NOMO-1 (cell line): Measurements from ENCODE around the gene CDC42BPB.
A peak's percentile ranks its signal among the peaks of the same experiment; 100 is the strongest.

Experiments
- DNase-seq, 2 experiments: peaks; one replicate each; lab custom pipeline; 2025; ENCODE audit not compliant: unreplicated experiment in 2 of 2; lab: John Stamatoyannopoulos, UW

The CDC42BPB gene

DNA sequence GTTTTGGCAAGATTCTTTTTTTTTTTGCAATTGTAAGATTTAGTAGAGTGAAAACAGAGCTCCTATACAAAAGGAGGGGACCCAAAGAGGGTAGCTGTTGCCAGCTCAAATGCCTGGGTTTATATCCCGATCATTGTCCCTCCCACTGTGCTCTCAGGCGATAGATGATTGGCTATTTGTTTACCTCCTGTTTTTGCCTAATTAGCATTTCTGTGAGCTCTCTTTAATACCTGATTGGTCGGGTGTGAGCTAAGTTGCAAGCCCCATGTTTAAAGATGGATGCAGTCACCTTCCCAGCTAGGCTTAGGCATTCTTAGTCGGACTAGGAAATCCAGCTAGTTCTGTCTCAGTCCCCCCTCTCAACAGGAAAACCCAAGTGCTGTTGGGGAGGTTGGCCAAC is 39.0 kb upstream of the CDC42BPB start:
- DNase-seq = no peak

DNA sequence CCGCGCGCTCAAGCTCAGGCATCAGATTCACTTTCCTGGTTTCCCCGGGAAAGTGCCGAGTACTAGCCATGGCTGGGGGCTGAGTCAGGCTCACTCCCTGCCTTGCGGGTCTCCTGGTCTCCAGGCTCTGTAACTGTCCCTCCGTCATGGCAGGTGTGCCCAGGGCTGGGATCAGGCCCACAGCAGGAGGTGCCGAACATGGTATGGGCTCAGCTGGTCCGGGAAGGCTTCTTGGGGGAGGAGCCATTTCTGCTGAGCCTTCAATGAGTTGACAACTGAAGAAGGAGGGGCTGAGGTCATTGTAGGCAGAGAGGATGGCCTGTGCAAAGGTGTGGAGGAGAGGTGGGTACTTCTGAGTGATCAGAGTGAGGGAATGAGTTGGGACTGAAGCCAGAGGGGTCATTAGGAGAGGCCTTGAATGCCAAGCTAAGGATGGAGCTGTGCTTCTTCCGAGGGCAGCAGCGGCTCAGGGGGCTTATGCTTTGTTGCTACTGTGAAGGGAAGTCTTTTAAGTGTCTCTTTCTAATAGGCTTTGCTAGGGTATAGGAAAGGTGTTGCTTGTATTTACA is 37.9 kb upstream of the CDC42BPB start:
- DNase-seq = no peak

DNA sequence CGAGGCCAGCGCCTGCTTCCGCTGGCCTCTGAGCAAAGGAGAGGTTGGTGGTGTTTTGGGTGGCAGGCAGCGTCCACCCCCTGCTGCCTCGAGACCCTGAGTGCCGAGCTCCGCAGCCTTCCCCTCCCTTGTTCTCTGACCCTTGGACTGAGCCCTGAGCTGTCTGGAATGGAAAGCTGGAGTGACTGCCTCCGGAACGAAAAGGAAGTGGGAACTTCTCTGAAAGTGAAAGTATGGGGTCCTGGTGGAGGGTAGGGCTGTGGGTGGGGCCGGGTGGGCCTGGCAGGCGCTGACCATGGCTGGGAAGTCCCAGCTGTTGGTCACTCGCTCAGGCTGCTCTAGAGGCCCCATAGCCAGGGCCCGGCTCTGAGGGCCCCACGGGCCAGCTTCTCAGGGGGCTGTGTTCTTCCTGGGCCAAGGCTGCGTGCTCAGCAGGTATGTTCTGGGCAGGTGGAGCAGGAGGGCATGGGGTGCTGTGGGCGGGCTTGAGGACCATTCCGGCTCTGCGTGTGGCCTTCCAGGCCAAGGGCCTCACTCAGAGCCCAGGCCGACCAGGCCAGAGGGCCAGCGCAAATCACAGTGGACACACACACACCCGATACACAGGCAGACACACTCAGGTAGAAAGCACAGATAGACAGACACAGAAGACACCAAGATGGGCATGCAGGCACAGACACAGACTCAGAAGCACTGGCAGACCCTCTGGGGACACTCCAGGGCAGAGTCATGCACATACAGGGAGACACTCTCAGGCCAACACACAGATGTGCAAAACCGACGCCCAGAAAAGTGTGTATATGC is 37.3 kb upstream of the CDC42BPB start, which contains the start of gene EXOC3L4:
Gene EXOC3L4 (plus strand): TSS at position 320 of the 804 bp plus-strand sequence. CDS start 5,495 bp downstream, outside the sequence.
- DNase-seq = no peak

DNA sequence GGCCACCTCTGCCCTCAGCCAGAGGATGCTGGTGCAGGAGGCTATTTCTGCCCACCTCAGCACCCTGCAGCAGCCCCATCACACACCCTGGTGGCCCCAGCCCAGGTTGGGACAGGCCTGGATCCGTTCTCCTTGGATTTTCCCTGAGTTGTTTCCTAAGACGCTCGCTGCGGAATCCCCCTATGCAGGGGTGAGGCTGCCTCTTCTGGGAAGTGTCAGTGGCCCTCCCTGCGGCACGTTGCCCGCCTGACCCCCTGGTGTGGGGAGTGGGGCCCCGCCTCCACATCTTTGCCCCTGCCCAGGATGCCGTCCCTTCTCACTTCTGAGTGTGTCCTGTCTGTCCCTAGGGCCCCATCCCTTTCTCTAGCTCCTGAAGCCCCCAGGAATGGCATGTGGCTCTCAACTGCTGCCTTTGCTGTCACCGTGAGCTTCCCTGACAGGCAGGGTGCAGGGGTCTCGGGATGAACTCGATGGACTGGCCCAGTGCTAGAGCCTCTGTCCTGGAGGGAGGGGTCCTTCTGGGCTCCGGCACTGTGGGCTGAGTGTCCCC is 36.6 kb upstream of the CDC42BPB start:
- DNase-seq = no peak

DNA sequence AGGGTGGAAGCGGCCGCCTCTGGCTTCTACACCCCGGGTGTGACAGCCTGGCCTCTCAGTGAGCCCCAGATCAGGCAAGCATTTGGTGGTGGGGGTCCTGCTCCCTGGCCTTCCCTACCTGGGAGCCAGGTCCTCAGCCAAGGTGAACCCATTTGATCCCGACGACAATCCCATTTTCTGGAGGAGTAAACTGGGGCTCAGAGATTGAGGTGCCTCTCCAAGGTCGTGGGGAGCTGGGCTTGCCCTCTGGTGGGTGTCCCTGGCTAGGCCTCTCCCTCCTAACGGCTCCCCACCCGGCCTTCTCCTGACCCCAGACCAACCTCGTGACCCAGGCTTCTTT is 34.5 kb upstream of the CDC42BPB start:
- no peak for DNase-seq

DNA sequence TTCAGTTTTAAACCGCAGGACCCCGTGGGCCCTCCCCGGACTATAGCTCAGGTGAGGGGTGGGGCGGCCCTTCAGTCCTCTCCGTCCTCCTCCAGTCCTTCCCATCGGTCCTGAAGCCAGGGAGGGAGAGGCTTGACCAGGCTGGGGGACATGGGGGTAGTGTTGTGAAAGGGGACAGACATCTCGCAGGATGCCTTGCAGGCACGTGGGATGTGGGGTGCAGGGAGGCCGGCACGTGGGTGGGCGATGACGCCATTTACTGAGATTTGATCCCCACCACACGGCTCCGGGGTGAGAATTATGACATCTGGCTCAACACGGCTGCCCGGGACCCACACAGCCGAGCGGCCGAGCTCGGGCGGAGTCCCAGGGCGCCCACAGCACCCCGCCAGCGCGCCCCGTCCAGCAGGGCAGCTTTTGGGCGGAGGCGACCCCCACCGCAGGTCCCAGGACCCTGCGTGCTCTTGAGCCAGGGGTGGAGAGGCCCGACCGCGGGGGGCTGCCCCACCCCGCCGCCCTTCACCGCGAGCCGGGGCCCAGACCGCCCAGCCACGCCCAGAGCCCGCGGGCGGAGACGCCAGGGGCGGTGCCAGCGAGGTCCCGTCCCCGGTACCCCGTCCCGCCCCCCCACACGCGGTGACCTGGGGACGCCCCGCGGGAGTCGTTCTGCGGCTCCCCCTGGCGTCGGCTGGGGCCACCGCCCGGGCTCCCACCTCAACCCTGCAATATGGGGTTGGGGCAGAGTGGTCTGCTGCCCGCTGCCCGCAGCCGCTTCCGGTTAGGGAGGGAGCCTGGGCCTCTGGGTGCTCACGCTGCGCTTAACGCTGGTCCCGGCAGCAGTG is 33.9 kb upstream of the CDC42BPB start:
- peak; percentile 46 to 76 for DNase-seq

DNA sequence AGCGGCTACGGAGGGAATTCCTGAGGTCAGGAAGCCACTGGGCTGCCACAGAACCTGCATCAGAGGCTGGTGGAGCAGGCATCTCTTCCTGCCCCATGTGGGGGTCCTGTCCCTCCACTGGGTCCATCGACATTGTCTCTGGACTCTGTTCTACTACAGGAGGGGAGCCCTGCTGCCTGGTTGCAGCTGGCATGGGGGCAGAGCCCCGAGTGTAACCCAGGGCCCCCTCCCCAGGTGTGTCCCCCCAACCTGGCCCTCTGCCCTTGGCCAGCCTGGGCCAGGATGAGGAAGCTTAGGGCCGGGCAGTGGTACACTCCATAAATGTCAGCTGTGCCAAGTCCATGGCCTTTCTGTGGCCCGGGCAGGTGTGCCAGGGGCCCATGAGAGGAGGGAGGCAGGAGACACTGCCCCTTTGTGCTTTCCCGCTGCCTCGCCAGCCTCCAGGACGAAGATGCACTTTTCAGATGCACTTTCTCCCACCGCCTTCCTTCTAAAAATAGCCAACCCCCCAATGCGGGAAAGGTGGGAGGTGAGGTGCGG is 33.2 kb upstream of the CDC42BPB start:
- DNase-seq = no peak

DNA sequence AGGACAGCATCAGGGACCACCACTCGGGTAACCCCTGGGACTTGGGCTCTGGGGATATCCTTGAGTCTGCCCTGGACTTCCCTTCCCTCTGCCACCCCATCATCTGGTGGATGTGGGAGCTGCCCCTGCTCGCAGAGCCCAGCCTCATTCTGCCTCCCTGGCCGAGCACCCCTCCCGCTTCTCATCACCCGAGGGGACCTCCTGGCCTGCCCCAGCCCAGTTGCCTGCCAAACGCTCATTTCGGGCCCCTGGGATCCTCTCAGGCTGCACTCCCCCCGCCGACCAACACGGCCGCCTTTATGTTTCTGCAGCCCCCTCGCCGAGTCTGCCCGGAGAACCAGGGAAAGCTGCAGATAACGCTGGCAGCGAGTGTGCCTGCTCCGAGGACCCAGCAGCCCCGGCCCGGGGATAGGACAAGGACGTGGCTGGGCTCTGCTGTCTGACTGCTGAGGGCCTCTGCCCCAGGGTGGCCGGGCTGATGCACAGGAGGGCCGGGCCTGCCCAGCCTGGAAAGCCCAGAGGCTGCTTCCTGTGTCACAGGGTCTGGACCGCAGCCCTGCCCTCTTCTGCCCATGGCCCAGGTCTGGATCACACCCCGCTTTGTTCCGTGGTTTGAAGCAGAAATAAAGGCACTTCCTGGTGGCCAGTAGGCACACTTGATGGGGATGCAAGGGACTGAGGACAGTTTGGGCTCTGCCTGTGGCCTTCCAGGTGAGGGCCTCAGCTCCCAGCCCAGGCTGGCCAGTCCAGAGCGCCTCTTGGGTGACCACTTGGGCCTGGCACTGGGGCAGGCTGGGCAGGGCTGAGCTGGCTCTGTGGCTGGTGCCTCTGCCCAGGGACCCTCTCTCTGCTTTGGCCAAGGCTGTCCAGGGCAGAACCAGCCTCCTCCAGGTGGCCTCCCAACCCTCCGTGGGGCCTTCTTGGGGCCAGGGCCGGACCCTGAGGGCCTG is 32.3 kb upstream of the CDC42BPB start:
- DNase-seq = no peak

DNA sequence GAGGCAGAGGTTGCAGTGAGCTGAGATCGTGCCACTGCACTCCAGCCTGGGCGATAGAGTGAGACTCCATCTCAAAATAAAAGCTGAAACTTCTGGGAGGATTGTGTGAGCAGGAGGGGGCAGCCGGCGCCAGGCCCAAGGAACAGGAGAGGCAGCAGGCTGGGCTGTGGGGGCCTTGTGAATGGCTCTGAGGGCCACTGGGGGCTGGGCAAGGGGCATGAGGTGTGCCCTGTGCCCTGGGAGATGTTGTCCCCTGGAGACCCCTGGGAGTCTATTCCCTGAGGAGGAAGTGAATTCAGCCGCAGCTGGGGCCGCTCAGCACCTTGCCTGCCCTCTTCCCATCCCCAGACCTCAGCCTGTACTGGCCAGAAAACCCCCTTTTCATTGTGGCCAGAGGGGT is 31.6 kb upstream of the CDC42BPB start:
- DNase-seq = no peak

DNA sequence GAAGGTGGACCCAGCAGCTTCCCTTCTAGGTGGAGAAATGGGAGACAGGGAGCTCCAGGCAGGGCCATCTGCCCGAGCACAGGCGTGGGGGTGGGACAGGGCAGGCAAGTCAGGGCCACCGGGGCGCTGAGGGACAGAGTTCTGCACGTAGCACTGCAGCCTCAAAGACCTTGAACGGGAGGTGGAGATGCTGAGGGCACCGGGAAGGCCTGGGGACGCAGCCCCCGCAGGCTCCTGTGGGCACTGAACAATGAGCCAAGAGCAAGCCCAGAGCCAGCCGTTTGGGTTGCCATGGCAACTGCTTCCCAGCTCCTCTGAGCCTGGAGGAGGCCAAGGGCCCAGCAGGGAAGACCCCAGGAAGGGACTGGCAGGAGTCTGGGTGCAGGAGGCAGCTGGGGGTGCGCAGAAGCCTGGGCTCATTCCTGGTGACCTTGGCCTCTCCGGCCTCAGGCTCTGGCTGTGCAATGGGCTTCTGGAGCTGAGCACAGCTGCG is 30.0 kb upstream of the CDC42BPB start:
- DNase-seq = no peak

DNA sequence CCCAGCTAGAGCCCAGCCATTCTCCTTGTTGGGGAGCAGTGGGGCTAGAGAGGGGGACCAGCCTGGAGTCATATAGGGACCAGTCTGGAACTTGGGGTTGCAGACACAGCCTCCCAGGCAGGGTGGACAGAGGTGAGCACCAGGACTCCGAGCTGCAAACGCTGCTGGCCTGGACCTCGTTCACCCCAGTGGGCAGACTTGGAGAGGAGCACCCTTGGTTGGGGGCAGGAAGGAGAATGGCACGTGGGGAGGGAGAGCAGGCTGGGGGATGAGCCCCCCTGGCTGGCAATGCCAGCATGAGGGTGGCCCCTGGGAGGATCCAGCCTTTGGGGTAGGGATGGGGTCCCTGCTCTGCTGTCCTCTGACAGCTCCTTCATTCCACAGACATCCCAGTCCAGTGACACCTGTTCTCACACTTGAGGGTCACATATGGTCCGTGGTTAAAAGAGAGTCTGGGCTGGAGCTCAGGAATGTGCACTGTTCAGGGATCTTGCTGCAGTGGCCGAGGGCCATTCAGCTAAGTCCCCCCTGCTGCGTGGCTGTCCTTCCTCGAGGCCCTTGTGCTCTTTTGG is 29.5 kb upstream of the CDC42BPB start:
- DNase-seq = no peak

DNA sequence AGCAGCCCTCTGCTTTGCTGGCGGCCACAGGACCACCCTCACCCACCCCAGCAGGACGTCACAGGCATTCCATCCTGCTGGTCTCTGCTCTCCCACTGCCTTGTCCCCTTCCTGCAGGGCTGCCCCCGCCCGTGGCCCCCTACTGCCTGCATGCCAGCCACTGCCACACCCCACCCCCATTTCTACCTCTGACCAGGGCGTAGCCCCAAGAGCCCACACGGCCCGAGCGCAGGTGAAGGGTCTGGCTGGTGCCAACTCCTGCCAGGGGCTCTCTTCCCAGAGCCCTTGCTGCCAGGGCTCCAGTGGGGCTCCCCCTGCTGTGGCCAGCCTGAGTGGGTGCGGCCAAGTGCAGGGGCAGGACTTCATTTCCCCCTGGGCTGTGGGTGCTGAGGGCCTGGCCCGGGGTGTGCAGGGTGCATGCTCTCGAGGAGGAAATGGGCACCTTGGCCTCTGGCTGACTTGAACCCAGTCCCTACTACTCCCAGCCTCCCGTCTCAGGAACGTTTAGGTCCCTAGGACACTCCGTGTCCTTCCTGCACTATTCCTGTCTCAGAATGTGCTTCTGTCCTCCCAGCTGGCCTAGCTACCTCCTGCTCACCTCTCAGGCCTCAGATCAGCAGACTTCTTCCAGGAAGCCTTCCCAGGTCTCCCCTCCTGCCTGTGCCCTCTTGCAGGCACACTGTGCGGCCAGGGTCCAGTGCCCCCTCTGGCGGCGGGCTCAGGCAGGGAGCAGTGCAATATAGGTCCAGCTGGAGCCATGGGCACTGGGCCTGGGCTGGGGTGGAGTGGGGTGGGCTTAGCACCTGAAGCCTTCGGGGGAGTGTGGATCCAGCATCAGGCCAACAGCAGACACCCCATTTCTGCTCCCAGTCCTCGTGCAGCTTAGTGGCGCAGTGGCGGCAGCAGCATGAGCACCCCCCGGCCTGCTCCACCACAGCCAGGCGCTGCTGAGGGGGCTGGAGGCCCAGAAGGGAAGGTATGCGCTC is 28.1 kb upstream of the CDC42BPB start:
- DNase-seq = no peak

DNA sequence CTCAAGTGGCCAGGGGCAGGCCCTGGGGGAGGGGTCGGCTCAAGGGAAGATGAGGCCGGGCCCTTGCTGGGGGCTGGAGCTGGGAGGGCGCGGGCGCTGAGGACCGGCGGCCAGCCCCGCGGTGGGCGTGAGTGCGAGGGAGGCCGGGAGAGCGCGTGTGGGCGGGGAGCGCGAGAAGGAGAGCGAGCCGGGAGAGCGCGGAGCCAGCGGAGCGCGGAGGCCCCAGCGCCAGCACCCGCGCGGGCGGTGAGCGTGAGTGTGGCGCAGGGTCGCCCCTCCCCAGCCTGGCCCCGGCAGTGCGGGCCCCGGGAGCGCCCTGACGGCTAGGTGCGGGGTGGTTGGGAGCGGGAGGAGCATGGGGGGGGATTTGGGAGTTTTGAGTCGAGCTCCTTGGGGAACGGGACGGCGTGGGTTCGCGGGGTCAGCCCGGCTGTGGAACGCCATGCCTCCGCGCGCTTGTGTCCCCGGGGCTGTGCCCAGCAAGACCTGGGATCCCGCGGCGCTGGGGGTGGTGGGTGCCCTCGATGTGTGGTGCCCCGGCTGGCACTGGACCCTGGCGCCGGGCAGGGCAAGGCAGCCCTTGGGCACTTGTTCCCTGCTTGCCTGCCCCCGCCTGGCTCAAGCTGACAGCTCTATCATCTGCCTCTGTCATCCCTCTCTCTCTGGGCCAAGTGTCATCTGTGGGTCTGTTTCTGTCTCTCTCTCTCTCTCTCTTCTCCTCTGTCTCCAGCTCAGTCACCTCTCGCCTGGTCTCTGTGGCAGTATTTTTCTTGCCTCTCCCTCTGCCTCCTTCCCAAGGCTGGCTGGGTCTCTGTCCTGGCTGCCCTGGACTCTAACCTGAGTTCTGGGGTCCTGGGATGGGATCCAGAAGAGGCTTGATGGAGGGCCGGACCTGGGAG is 26.9 kb upstream of the CDC42BPB start, which contains the start of gene LBHD2:
Gene LBHD2 (plus strand): TSS at position 190 of the 899 bp plus-strand sequence. CDS start 1,803 bp downstream, outside the sequence.
- no peak for DNase-seq

DNA sequence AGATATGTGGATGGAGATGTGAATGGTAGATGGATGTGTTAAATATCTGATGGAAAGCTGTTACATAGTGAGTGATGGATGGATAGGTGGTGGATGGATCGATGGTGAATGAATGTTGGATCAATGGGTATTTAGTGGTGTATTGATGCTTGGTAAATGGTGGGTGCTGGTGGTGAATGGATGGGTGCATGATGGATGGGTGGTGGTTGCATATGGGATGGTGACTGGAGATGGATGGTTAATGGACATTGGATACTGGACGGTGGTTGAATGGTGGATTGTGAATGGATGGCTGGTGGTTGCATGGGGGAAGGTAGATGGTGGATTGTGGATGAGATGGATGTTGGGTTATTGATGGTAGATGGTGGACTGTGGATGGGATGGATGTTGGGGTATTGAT is 24.6 kb upstream of the CDC42BPB start:
- no peak for DNase-seq

DNA sequence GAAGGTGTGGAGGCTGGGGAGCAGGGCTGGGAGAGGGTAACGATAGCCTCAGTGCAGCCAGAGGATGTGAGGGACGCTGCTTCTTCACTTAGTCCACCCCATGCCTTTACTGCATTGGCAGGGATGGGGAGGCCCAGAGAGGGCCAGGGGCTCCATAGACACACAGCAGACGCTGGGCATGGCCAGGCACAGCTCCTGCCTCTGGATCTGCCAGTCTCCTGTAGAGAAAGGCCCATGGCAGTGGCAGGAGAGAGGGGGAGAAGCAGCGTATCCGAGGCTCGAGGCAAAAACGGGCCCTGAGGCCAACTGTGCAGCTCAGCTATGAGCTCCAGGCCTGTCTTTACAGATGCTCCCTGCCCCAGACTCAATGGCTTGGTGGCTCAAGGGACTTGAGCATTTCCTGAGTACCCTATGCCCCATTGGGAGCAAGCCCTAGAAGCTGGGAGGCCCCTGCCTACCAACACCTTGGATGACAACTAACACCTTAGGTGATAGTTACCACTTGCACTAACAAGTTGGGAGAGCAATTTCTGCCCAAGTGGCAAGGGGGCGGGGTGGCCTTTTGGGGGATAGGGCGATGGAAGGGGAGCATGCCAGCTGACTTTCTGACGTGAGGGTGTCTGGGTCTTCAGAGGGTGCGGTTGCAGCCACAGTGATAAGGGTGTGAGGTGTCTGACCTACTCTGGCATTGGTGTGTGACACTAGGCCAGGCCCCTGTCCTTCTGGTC is 21.7 kb upstream of the CDC42BPB start:
- DNase-seq = no peak

DNA sequence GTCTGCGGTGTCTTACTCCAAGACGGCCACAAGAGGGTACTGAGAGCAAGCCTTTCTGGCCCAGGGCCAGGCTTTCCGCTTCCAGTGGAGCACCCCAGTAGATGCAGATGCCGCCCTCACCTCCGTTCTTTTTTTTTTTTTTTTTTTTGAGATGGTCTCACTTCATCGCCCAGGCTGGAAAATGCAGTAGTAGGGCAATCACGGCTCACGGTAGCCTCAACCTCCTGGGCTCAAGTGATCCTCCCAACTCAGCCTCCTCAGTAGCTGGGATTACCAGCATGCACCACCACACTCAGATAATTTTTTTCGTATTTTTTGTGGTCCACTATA is 21.0 kb upstream of the CDC42BPB start:
- DNase-seq = peak; percentile 56 to 75
